SK-N-MC (cell line): Measurements from ENCODE around the gene TRABD2B.

Experiments
- DNase-seq: peaks from one replicate; pipeline ENCODE4 v3.0.0-alpha.2; 2011; ENCODE audit warnings: low read depth, low spot score
- H3K27ac ChIP-seq: fragments of 200-600 bp; sonication (generic); 2 replicates; pipeline ENCODE4 v1.5.1; 2016; ENCODE audit warnings: mixed run types
- H3K36me3 ChIP-seq: fragments of 200-600 bp; sonication (generic); 2 replicates; pipeline ENCODE4 v1.6.1; 2017; ENCODE audit warnings: antibody characterized with exemption, low read length, mixed read lengths; ENCODE audit not compliant: insufficient read depth
- H3K4me3 ChIP-seq: fragments of 200-600 bp; sonication (generic); 2 replicates; pipeline ENCODE4 v1.5.1; 2016
- H3K9ac ChIP-seq: fragments of 200-600 bp; sonication (generic); 2 replicates; pipeline ENCODE4 v1.8.0; 2017; ENCODE audit warnings: mixed run types, mixed read lengths; ENCODE audit not compliant: insufficient read length
- H3K9me3 ChIP-seq: fragments of 200-600 bp; sonication (generic); 2 replicates; pipeline ENCODE4 v1.6.1; 2017; ENCODE audit warnings: low read depth, mild to moderate bottlenecking, antibody characterized with exemption, low read length, moderate library complexity, mixed read lengths
- EZH2 ChIP-seq: fragments of 200-600 bp; sonication (generic); IDR thresholded peaks from one replicate; pipeline ENCODE4 v1.6.1; 2017; ENCODE audit warnings: antibody characterized with exemption
- FOXP2 ChIP-seq: optimal IDR thresholded peaks from 2 replicates; pipeline ENCODE3; 2011; ENCODE audit warnings: mild to moderate bottlenecking, moderate library complexity; ENCODE audit not compliant: insufficient read depth; ENCODE audit errors: extremely low read length, control extremely low read depth
- POLR2AphosphoS5 ChIP-seq: IDR thresholded peaks from 2 replicates; pipeline ENCODE4 v1.6.1; 2012; ENCODE audit warnings: mild to moderate bottlenecking, low read depth, low read length, borderline replicate concordance

The TRABD2B gene

GRCh38 chr1:47932743-47933142, 64.4 kb downstream of the TRABD2B start:
- no peak for TF ChIP-seq EZH2
- no peak for TF ChIP-seq FOXP2
- TF ChIP-seq POLR2AphosphoS5: no peak
- H3K9ac ChIP-seq: no peak overlapping the region
- DNase-seq: no peak

GRCh38 chr1:47931395-47931794, 65.8 kb downstream of the TRABD2B start:
- no peak for TF ChIP-seq FOXP2
- Histone ChIP-seq H3K4me3 (no peak overlapping the region), H3K27ac (no peak overlapping the region), H3K9ac (no peak overlapping the region), H3K9me3 (no peaks in the 10 kb centered on the region), H3K36me3 (no peaks in the 10 kb centered on the region)
- no peak for DNase-seq

More at GRCh38 chr1:47932743-47933142, 64.4 kb downstream of the TRABD2B start:
- no peaks in the 10 kb centered on the region for H3K9me3 ChIP-seq
- H3K4me3 ChIP-seq: no peak overlapping the region
- no peaks in the 10 kb centered on the region for H3K36me3 ChIP-seq
- H3K27ac ChIP-seq: no peak overlapping the region

GRCh38 chr1:47930210-47930840, 66.9 kb downstream of the TRABD2B start:
- Histone ChIP-seq H3K9me3 (no peaks in the 10 kb centered on the region), H3K9ac (no peak overlapping the region), H3K4me3 (no peak overlapping the region), H3K36me3 (no peaks in the 10 kb centered on the region), H3K27ac (no peak overlapping the region)
- DNase-seq: no peak
- TF ChIP-seq FOXP2 (no peak), EZH2 (no peak), POLR2AphosphoS5 (no peak)

GRCh38 chr1:47927165-47927564, 70.0 kb downstream of the TRABD2B start:
- Histone ChIP-seq H3K36me3 (no peaks in the 10 kb centered on the region), H3K9me3 (no peaks in the 10 kb centered on the region), H3K4me3 (no peak overlapping the region), H3K27ac (no peak overlapping the region), H3K9ac (no peak overlapping the region)
- DNase-seq: no peak
- TF ChIP-seq POLR2AphosphoS5 (no peak), FOXP2 (no peak), EZH2 (no peak)

- no peaks in the 10 kb centered on the region for H3K9me3 ChIP-seq
- H3K36me3 ChIP-seq: no peaks in the 10 kb centered on the region
- H3K27ac ChIP-seq: no peak overlapping the region
- H3K9ac ChIP-seq: no peak overlapping the region
- no peak overlapping the region for H3K4me3 ChIP-seq
- DNase-seq: no peak
- no peak for TF ChIP-seq FOXP2
- no peak for TF ChIP-seq POLR2AphosphoS5
- no peak for TF ChIP-seq EZH2
Measured at GRCh38 chr1:47926461-47926999, 70.7 kb downstream of the TRABD2B start.

- Histone ChIP-seq H3K36me3 (no peaks in the 10 kb centered on the region), H3K9ac (no peak overlapping the region), H3K4me3 (no peak overlapping the region), H3K9me3 (no peaks in the 10 kb centered on the region), H3K27ac (no peak overlapping the region)
- DNase-seq: no peak
- TF ChIP-seq FOXP2 (no peak), POLR2AphosphoS5 (no peak), EZH2 (no peak)
Measured at GRCh38 chr1:47924270-47925048, 72.7 kb downstream of the TRABD2B start.

- no peaks in the 10 kb centered on the region for H3K9me3 ChIP-seq
- no peaks in the 10 kb centered on the region for H3K36me3 ChIP-seq
- no peak overlapping the region for H3K9ac ChIP-seq
- no peak for DNase-seq
- no peak overlapping the region for H3K4me3 ChIP-seq
- TF ChIP-seq EZH2 (no peak), POLR2AphosphoS5 (no peak), FOXP2 (no peak)
- H3K27ac ChIP-seq: no peak overlapping the region
Measured at GRCh38 chr1:47921935-47922415, 75.2 kb downstream of the TRABD2B start.

- TF ChIP-seq EZH2 (no peak), POLR2AphosphoS5 (no peak), FOXP2 (no peak)
- Histone ChIP-seq H3K27ac (no peak overlapping the region), H3K36me3 (no peaks in the 10 kb centered on the region), H3K9ac (no peak overlapping the region), H3K4me3 (no peak overlapping the region), H3K9me3 (no peaks in the 10 kb centered on the region)
- DNase-seq: no peak
Measured at GRCh38 chr1:47919113-47919833, 77.9 kb downstream of the TRABD2B start.
